Breast epithelium (tissue), 4 donors: ENCODE results near the gene CAMTA1. TPM values are rescaled to one million over a fixed set of nuclear protein-coding genes. Genes with fewer than 3 reads are reported as not detected.

Source experiments
- DNase-seq, 2 donors: peaks; one replicate each; pipeline ENCODE4 v3.0.0-alpha.2; 2019; ENCODE audit warnings: low spot score in 2 of 2
- H3K27ac ChIP-seq, 2 donors: fragments of 200-600 bp; sonication (generic) in 1 of 2; one replicate each; pipeline ENCODE4 v1.5.1; 2016 to 2019; ENCODE audit warnings: mild to moderate bottlenecking in 1 of 2
- H3K27me3 ChIP-seq, 2 donors: fragments of 200-600 bp; sonication (generic) in 1 of 2; one replicate each; pipeline versions ENCODE4 v1.5.1 to v1.6.0; 2017 to 2019; ENCODE audit warnings: control low read depth in 1 of 2, mild to moderate bottlenecking in 1 of 2
- H3K36me3 ChIP-seq: fragments of 200-600 bp; one replicate; pipeline ENCODE4 v1.5.1; 2019
- H3K4me1 ChIP-seq, 2 donors: fragments of 200-600 bp; sonication (generic); one replicate each; pipeline ENCODE4 v1.5.1; 2016 to 2019; ENCODE audit warnings: control low read depth in 1 of 2
- H3K4me3 ChIP-seq, 3 donors: fragments of 200-600 bp; sonication (generic); 1 replicate in 2 of 3; 2 replicates in 1 of 3; pipeline ENCODE4 v1.5.1; 2016 to 2019; ENCODE audit warnings: mild to moderate bottlenecking in 3 of 3, moderate library complexity in 2 of 3
- H3K9me3 ChIP-seq, 2 donors: fragments of 200-600 bp; sonication (generic) in 1 of 2; one replicate each; pipeline ENCODE4 v1.5.1; 2016 to 2019; ENCODE audit warnings: control low read depth in 1 of 2
- CTCF ChIP-seq, 3 donors: fragments of 450-650 bp; IDR thresholded peaks; one replicate each; pipeline ENCODE4 v1.5.1; 2016 to 2017; ENCODE audit warnings: antibody characterized with exemption in 3 of 3, mild to moderate bottlenecking in 3 of 3, moderate library complexity in 3 of 3
- POLR2A ChIP-seq: fragments of 450-650 bp; IDR thresholded peaks from one replicate; pipeline ENCODE4 v1.6.1; 2016; ENCODE audit warnings: antibody characterized with exemption, mild to moderate bottlenecking, moderate library complexity
- POLR2AphosphoS5 ChIP-seq, 3 donors: sonication (generic); formaldehyde crosslinking; IDR thresholded peaks; one replicate each; pipeline ENCODE4 v1.6.1; 2017; ENCODE audit warnings: antibody characterized with exemption in 3 of 3
- intact Hi-C: fragments of 100-400 bp; cut with DNase I; formaldehyde crosslinking; loops from one replicate; pipeline ENCODE4 v1.15.1; 2023; ENCODE audit warnings: low total_unique reads
- total RNA-seq, 3 donors: library from RNA; depleted of rRNA; stranded (reverse); fragments of >200 nt; gene quantifications; one replicate each; pipeline ENCODE4 v1.1.0, GENCODE V29; 2016

CAMTA1 gene
- total RNA-seq, 3 donors from 2014 or later = 53.4 to 84.0 (median 61.9) TPM

- no peaks in the 10 kb centered on the region for H3K27me3 ChIP-seq
- TF ChIP-seq CTCF (IDR thresholded peaks at IDR 0.05) (no peak), POLR2A (no peak), POLR2AphosphoS5 (IDR thresholded peaks at IDR 0.05) (no peak)
- intact Hi-C loops = no loop called here
These were observed 936.9 kb downstream of the CAMTA1 start for GRCh38 chr1:7721940-7722669.

GRCh38 chr1:7722670-7723012 is 937.4 kb downstream of the CAMTA1 start:
- Histone ChIP-seq H3K4me3 (no peak overlapping the region), H3K4me1 (no peaks in the 10 kb centered on the region), H3K27ac (no peak overlapping the region), H3K36me3 (no peaks in the 10 kb centered on the region), H3K27me3 (no peaks in the 10 kb centered on the region), H3K9me3 (no peaks in the 10 kb centered on the region)
- intact Hi-C loops = no loop called here
- no peak for TF ChIP-seq POLR2AphosphoS5 (IDR thresholded peaks at IDR 0.05)
- no peak for TF ChIP-seq CTCF (IDR thresholded peaks at IDR 0.05)
- no peak for TF ChIP-seq POLR2A
- DNase-seq = no peak

More at GRCh38 chr1:7721940-7722669, 936.9 kb downstream of the CAMTA1 start:
- Histone ChIP-seq H3K4me3 (no peak overlapping the region), H3K4me1 (no peaks in the 10 kb centered on the region), H3K36me3 (no peaks in the 10 kb centered on the region), H3K9me3 (no peaks in the 10 kb centered on the region), H3K27ac (no peak overlapping the region)
- DNase-seq = no peak

- Histone ChIP-seq H3K27ac (no peak overlapping the region), H3K27me3 (no peaks in the 10 kb centered on the region), H3K36me3 (no peaks in the 10 kb centered on the region), H3K4me3 (no peak overlapping the region), H3K9me3 (no peaks in the 10 kb centered on the region), H3K4me1 (no peaks in the 10 kb centered on the region)
- TF ChIP-seq POLR2A (no peak), POLR2AphosphoS5 (IDR thresholded peaks at IDR 0.05) (no peak), CTCF (IDR thresholded peaks at IDR 0.05) (no peak)
- intact Hi-C loops = loop anchor here (5.0 kb wide), 1 partner anchor 639 kb away; no protein-coding TSS in a partner anchor
- no peak for DNase-seq
These were observed 941.4 kb downstream of the CAMTA1 start for GRCh38 chr1:7726623-7727022.

GRCh38 chr1:7727809-7728471 is 942.7 kb downstream of the CAMTA1 start:
- Histone ChIP-seq H3K36me3 (no peaks in the 10 kb centered on the region), H3K27me3 (no peaks in the 10 kb centered on the region), H3K9me3 (no peaks in the 10 kb centered on the region), H3K4me1 (no peaks in the 10 kb centered on the region), H3K27ac (no peak overlapping the region), H3K4me3 (no peak overlapping the region)
- TF ChIP-seq POLR2AphosphoS5 (IDR thresholded peaks at IDR 0.05) = no peak
- no peak for TF ChIP-seq CTCF (IDR thresholded peaks at IDR 0.05)
- TF ChIP-seq POLR2A = no peak
- no peak for DNase-seq
- intact Hi-C loops = loop anchor here (5.0 kb wide), 1 partner anchor 641 kb away; no protein-coding TSS in a partner anchor

- H3K27ac ChIP-seq = no peak overlapping the region
- no peak for DNase-seq
- intact Hi-C loops = loop anchor here (5.0 kb wide), 1 partner anchor 642 kb away; no protein-coding TSS in a partner anchor
- no peaks in the 10 kb centered on the region for H3K9me3 ChIP-seq
- H3K4me1 ChIP-seq = no peaks in the 10 kb centered on the region
- H3K36me3 ChIP-seq = no peaks in the 10 kb centered on the region
- TF ChIP-seq POLR2A (no peak), POLR2AphosphoS5 (IDR thresholded peaks at IDR 0.05) (no peak), CTCF (IDR thresholded peaks at IDR 0.05) (no peak)
- no peak overlapping the region for H3K4me3 ChIP-seq
- H3K27me3 ChIP-seq = no peaks in the 10 kb centered on the region
These were observed 944.5 kb downstream of the CAMTA1 start for GRCh38 chr1:7729761-7730160.
